ENCODE data around the gene NTRK2.

NTRK2 gene

GRCh38 chr9:84874596-84874995, 205.1 kb downstream of the NTRK2 start:
- peak in 2 of 3 donors; percentile 5 to 6 for DNase-seq
- Histone ChIP-seq H3K27ac (ENCODE audit: insufficient read depth in 1 of 2, low read depth in 1 of 2, low read length in 2 of 2, poor library complexity in 1 of 2, severe bottlenecking in 2 of 2) (no peak overlapping the region), H3K4me3 (ENCODE audit: control insufficient read depth in 1 of 7, extremely low read depth in 1 of 7, insufficient read depth in 4 of 7, low read depth in 2 of 7, low read length in 6 of 7) (peak overlapping the region in 1 of 7 experiments; percentile 43), H3K27me3 (replicated peaks in 2 of 5; ENCODE audit: control insufficient read depth in 4 of 5, insufficient read depth in 5 of 5, low read length in 4 of 5) (no peaks in the 10 kb centered on the region), H3K36me3 (ENCODE audit: control insufficient read depth in 4 of 4, insufficient read depth in 4 of 4, low read length in 3 of 4) (no peaks in the 10 kb centered on the region), H3K4me1 (ENCODE audit: control extremely low read depth in 1 of 4, control insufficient read depth in 4 of 4, insufficient read depth in 4 of 4, low read length in 3 of 4) (peaks cover 0 to 3% (median under 1%) of the 10 kb centered on the region in 4 experiments), H3K9me3 (ENCODE audit: control extremely low read depth in 1 of 5, control insufficient read depth in 4 of 5, insufficient read depth in 2 of 5, low read depth in 1 of 5, low read length in 4 of 5) (no peaks in the 10 kb centered on the region)
- ChIA-PET CTCF (no interaction called here), POLR2A (interaction anchor here (0.7 kb wide), 1 partner anchor 15 kb away, joined by 4 read pairs; no protein-coding TSS in a partner anchor)
- 0% methylated on average over 1 of the region's 2 CpGs for WGBS (ENCODE audit: insufficient coverage)

- ChIA-PET CTCF (no interaction called here), POLR2A (no interaction called here)
- no peak overlapping the region for H3K27ac ChIP-seq (ENCODE audit: insufficient read depth in 1 of 2, low read depth in 1 of 2, low read length in 2 of 2, poor library complexity in 1 of 2, severe bottlenecking in 2 of 2)
- whole genome bisulfite sequencing (ENCODE audit: insufficient coverage), result 100% methylated on average over 4 of the region's 4 CpGs
- H3K27me3 ChIP-seq (replicated peaks in 2 of 5; ENCODE audit: control insufficient read depth in 4 of 5, insufficient read depth in 5 of 5, low read length in 4 of 5), result no peaks in the 10 kb centered on the region
- no peaks in the 10 kb centered on the region for H3K36me3 ChIP-seq (ENCODE audit: control insufficient read depth in 4 of 4, insufficient read depth in 4 of 4, low read length in 3 of 4)
- no peaks in the 10 kb centered on the region for H3K9me3 ChIP-seq (ENCODE audit: control extremely low read depth in 1 of 5, control insufficient read depth in 4 of 5, insufficient read depth in 2 of 5, low read depth in 1 of 5, low read length in 4 of 5)
- DNase-seq, result no peak
- H3K4me1 ChIP-seq (ENCODE audit: control extremely low read depth in 1 of 4, control insufficient read depth in 4 of 4, insufficient read depth in 4 of 4, low read length in 3 of 4), result peaks cover 0 to 3% (median under 1%) of the 10 kb centered on the region in 4 experiments
- H3K4me3 ChIP-seq (ENCODE audit: control insufficient read depth in 1 of 7, extremely low read depth in 1 of 7, insufficient read depth in 4 of 7, low read depth in 2 of 7, low read length in 6 of 7), result no peak overlapping the region
Measured at GRCh38 chr9:84875193-84875592, 205.7 kb downstream of the NTRK2 start.

GRCh38 chr9:84879631-84880030, 210.1 kb downstream of the NTRK2 start:
- CTCF ChIA-PET, result no interaction called here
- H3K27me3 ChIP-seq (replicated peaks in 2 of 5; ENCODE audit: control insufficient read depth in 4 of 5, insufficient read depth in 5 of 5, low read length in 4 of 5), result no peaks in the 10 kb centered on the region
- no peak overlapping the region for H3K27ac ChIP-seq (ENCODE audit: insufficient read depth in 1 of 2, low read depth in 1 of 2, low read length in 2 of 2, poor library complexity in 1 of 2, severe bottlenecking in 2 of 2)
- WGBS (ENCODE audit: insufficient coverage), result no CpG with 5 or more reads among the region's 1 CpG
- POLR2A ChIA-PET, result no interaction called here
- DNase-seq, result no peak
- H3K36me3 ChIP-seq (ENCODE audit: control insufficient read depth in 4 of 4, insufficient read depth in 4 of 4, low read length in 3 of 4), result no peaks in the 10 kb centered on the region
- no peak overlapping the region for H3K4me3 ChIP-seq (ENCODE audit: control insufficient read depth in 1 of 7, extremely low read depth in 1 of 7, insufficient read depth in 4 of 7, low read depth in 2 of 7, low read length in 6 of 7)
- no peaks in the 10 kb centered on the region for H3K9me3 ChIP-seq (ENCODE audit: control extremely low read depth in 1 of 5, control insufficient read depth in 4 of 5, insufficient read depth in 2 of 5, low read depth in 1 of 5, low read length in 4 of 5)
- peaks cover 0 to 2% (median under 1%) of the 10 kb centered on the region in 4 experiments for H3K4me1 ChIP-seq (ENCODE audit: control extremely low read depth in 1 of 4, control insufficient read depth in 4 of 4, insufficient read depth in 4 of 4, low read length in 3 of 4)

- H3K4me3 ChIP-seq (ENCODE audit: control insufficient read depth in 1 of 7, extremely low read depth in 1 of 7, insufficient read depth in 4 of 7, low read depth in 2 of 7, low read length in 6 of 7), result no peak overlapping the region
- 94% methylated on average over 2 of the region's 2 CpGs for WGBS (ENCODE audit: insufficient coverage)
- no peaks in the 10 kb centered on the region for H3K27me3 ChIP-seq (replicated peaks in 2 of 5; ENCODE audit: control insufficient read depth in 4 of 5, insufficient read depth in 5 of 5, low read length in 4 of 5)
- H3K4me1 ChIP-seq (ENCODE audit: control extremely low read depth in 1 of 4, control insufficient read depth in 4 of 4, insufficient read depth in 4 of 4, low read length in 3 of 4), result no peaks in the 10 kb centered on the region
- ChIA-PET CTCF (no interaction called here), POLR2A (no interaction called here)
- H3K27ac ChIP-seq (ENCODE audit: insufficient read depth in 1 of 2, low read depth in 1 of 2, low read length in 2 of 2, poor library complexity in 1 of 2, severe bottlenecking in 2 of 2), result no peak overlapping the region
- H3K9me3 ChIP-seq (ENCODE audit: control extremely low read depth in 1 of 5, control insufficient read depth in 4 of 5, insufficient read depth in 2 of 5, low read depth in 1 of 5, low read length in 4 of 5), result no peaks in the 10 kb centered on the region
- H3K36me3 ChIP-seq (ENCODE audit: control insufficient read depth in 4 of 4, insufficient read depth in 4 of 4, low read length in 3 of 4), result no peaks in the 10 kb centered on the region
- no peak for DNase-seq
Measured at GRCh38 chr9:84880835-84881234, 211.3 kb downstream of the NTRK2 start.

- CTCF ChIA-PET, result interaction anchor here (0.6 kb wide), 1 partner anchor 1685 kb away, joined by 3 read pairs; no protein-coding TSS in a partner anchor
- POLR2A ChIA-PET, result no interaction called here
- 100% methylated on average over 7 of the region's 8 CpGs for WGBS (ENCODE audit: insufficient coverage)
- Histone ChIP-seq H3K4me3 (ENCODE audit: control insufficient read depth in 1 of 7, extremely low read depth in 1 of 7, insufficient read depth in 4 of 7, low read depth in 2 of 7, low read length in 6 of 7) (no peak overlapping the region), H3K9me3 (ENCODE audit: control extremely low read depth in 1 of 5, control insufficient read depth in 4 of 5, insufficient read depth in 2 of 5, low read depth in 1 of 5, low read length in 4 of 5) (no peaks in the 10 kb centered on the region), H3K27ac (ENCODE audit: insufficient read depth in 1 of 2, low read depth in 1 of 2, low read length in 2 of 2, poor library complexity in 1 of 2, severe bottlenecking in 2 of 2) (no peak overlapping the region), H3K27me3 (replicated peaks in 2 of 5; ENCODE audit: control insufficient read depth in 4 of 5, insufficient read depth in 5 of 5, low read length in 4 of 5) (no peaks in the 10 kb centered on the region), H3K36me3 (ENCODE audit: control insufficient read depth in 4 of 4, insufficient read depth in 4 of 4, low read length in 3 of 4) (no peaks in the 10 kb centered on the region), H3K4me1 (ENCODE audit: control extremely low read depth in 1 of 4, control insufficient read depth in 4 of 4, insufficient read depth in 4 of 4, low read length in 3 of 4) (no peaks in the 10 kb centered on the region)
- no peak for DNase-seq
Measured at GRCh38 chr9:84886866-84887265, 217.3 kb downstream of the NTRK2 start.

GRCh38 chr9:84891924-84892323, 222.4 kb downstream of the NTRK2 start:
- H3K9me3 ChIP-seq (ENCODE audit: control extremely low read depth in 1 of 5, control insufficient read depth in 4 of 5, insufficient read depth in 2 of 5, low read depth in 1 of 5, low read length in 4 of 5), result no peaks in the 10 kb centered on the region
- POLR2A ChIA-PET, result no interaction called here
- no peak for DNase-seq
- CTCF ChIA-PET, result no interaction called here
- H3K4me1 ChIP-seq (ENCODE audit: control extremely low read depth in 1 of 4, control insufficient read depth in 4 of 4, insufficient read depth in 4 of 4, low read length in 3 of 4), result no peaks in the 10 kb centered on the region
- no peaks in the 10 kb centered on the region for H3K27me3 ChIP-seq (replicated peaks in 2 of 5; ENCODE audit: control insufficient read depth in 4 of 5, insufficient read depth in 5 of 5, low read length in 4 of 5)
- H3K36me3 ChIP-seq (ENCODE audit: control insufficient read depth in 4 of 4, insufficient read depth in 4 of 4, low read length in 3 of 4), result no peaks in the 10 kb centered on the region
- no CpG with 5 or more reads among the region's 1 CpG for WGBS (ENCODE audit: insufficient coverage)
- no peak overlapping the region for H3K27ac ChIP-seq (ENCODE audit: insufficient read depth in 1 of 2, low read depth in 1 of 2, low read length in 2 of 2, poor library complexity in 1 of 2, severe bottlenecking in 2 of 2)
- H3K4me3 ChIP-seq (ENCODE audit: control insufficient read depth in 1 of 7, extremely low read depth in 1 of 7, insufficient read depth in 4 of 7, low read depth in 2 of 7, low read length in 6 of 7), result no peak overlapping the region

GRCh38 chr9:84893419-84894128, 224.0 kb downstream of the NTRK2 start:
- ChIA-PET CTCF (no interaction called here), POLR2A (no interaction called here)
- no peaks in the 10 kb centered on the region for H3K9me3 ChIP-seq (ENCODE audit: control extremely low read depth in 1 of 5, control insufficient read depth in 4 of 5, insufficient read depth in 2 of 5, low read depth in 1 of 5, low read length in 4 of 5)
- DNase-seq, result no peak
- H3K4me3 ChIP-seq (ENCODE audit: control insufficient read depth in 1 of 7, extremely low read depth in 1 of 7, insufficient read depth in 4 of 7, low read depth in 2 of 7, low read length in 6 of 7), result no peak overlapping the region
- H3K27me3 ChIP-seq (replicated peaks in 2 of 5; ENCODE audit: control insufficient read depth in 4 of 5, insufficient read depth in 5 of 5, low read length in 4 of 5), result no peaks in the 10 kb centered on the region
- 82% methylated on average over 10 of the region's 13 CpGs for WGBS (ENCODE audit: insufficient coverage)
- no peaks in the 10 kb centered on the region for H3K4me1 ChIP-seq (ENCODE audit: control extremely low read depth in 1 of 4, control insufficient read depth in 4 of 4, insufficient read depth in 4 of 4, low read length in 3 of 4)
- H3K27ac ChIP-seq (ENCODE audit: insufficient read depth in 1 of 2, low read depth in 1 of 2, low read length in 2 of 2, poor library complexity in 1 of 2, severe bottlenecking in 2 of 2), result no peak overlapping the region
- H3K36me3 ChIP-seq (ENCODE audit: control insufficient read depth in 4 of 4, insufficient read depth in 4 of 4, low read length in 3 of 4), result no peaks in the 10 kb centered on the region
